ENCODE measurements around the gene ZKSCAN1.

- TF ChIP-seq CTCF (IDR thresholded peaks at IDR 0.05; ENCODE audit: low read length): no peak
- TF ChIP-seq EZH2 (IDR thresholded peaks at IDR 0.05; ENCODE audit: borderline replicate concordance, low read length): no peak
Observed at GRCh38 chr7:100040575-100040974, 25.2 kb downstream of the ZKSCAN1 start.

Measured in OCI-LY1 (cell line).